CD4-positive, alpha-beta T cell (primary cell): ENCODE data around the gene GJC3. TPM values are rescaled to one million over a fixed set of nuclear protein-coding genes. Genes with fewer than 3 reads are reported as not detected.

Experiments used
- ATAC-seq: fragments of 200-7000 bp; cut with Tn5 transposase; one replicate; pipeline ENCODE4 v1.10.0; 2022; ENCODE audit warnings: mild to moderate bottlenecking; ENCODE audit not compliant: poor library complexity
- CTCF ChIA-PET: fragments of 350-600 bp; sonication (Branson Sonifier 250); formaldehyde crosslinking; loops from one replicate; lab custom pipeline; 2021; ENCODE audit warnings: antibody characterized with exemption, inconsistent platforms; lab: Charles Lee
- POLR2A ChIA-PET: fragments of 350-600 bp; sonication (Branson Sonifier 250); formaldehyde crosslinking; loops from one replicate; lab custom pipeline; 2021; ENCODE audit warnings: antibody characterized with exemption, inconsistent platforms; lab: Charles Lee
- DNase-seq, 14 experiments: peaks; one replicate each; pipeline ENCODE4 v3.0.0-alpha.2; 2013 to 2020; ENCODE audit warnings: mixed read lengths in 2 of 14
- H3K27ac ChIP-seq, 2 donors: one replicate each; pipeline versions ENCODE4 v1.5.1 to v1.7.0; 2013; ENCODE audit warnings: low read length in 2 of 2, low read depth in 1 of 2, mild to moderate bottlenecking in 1 of 2
- H3K27me3 ChIP-seq, 2 experiments: 1 replicate in 1 of 2; 2 replicates in 1 of 2; pipeline versions ENCODE4 v1.6.1 to v1.7.0; 2013; ENCODE audit warnings: low read length in 2 of 2, control low read depth in 1 of 2, mild to moderate bottlenecking in 1 of 2, moderate library complexity in 1 of 2; ENCODE audit not compliant: insufficient read depth in 2 of 2, control insufficient read depth in 1 of 2
- H3K36me3 ChIP-seq: one replicate; pipeline ENCODE4 v1.6.1; 2013; ENCODE audit warnings: low read length, control low read depth; ENCODE audit not compliant: insufficient read depth
- H3K4me1 ChIP-seq: one replicate; pipeline ENCODE4 v1.6.1; 2013; ENCODE audit warnings: low read length, control low read depth; ENCODE audit not compliant: insufficient read depth
- H3K4me3 ChIP-seq: one replicate; pipeline ENCODE4 v1.5.1; 2013; ENCODE audit warnings: mild to moderate bottlenecking, low read length, moderate library complexity
- H3K9me3 ChIP-seq, 2 experiments: 1 replicate in 1 of 2; 2 replicates in 1 of 2; pipeline versions ENCODE4 v1.6.1 to v1.7.0; 2013; ENCODE audit warnings: low read length in 2 of 2, mild to moderate bottlenecking in 2 of 2, control low read depth in 1 of 2, moderate library complexity in 1 of 2; ENCODE audit not compliant: control insufficient read depth in 1 of 2, insufficient read depth in 1 of 2
- H3K27ac Mint-ChIP-seq: one replicate; pipeline ENCODE4 v1.8.0; 2020; ENCODE audit warnings: mixed read lengths
- H3K27me3 Mint-ChIP-seq: one replicate; pipeline ENCODE4 v1.8.0; 2021; ENCODE audit warnings: mixed read lengths
- H3K36me3 Mint-ChIP-seq: one replicate; pipeline ENCODE4 v1.8.0; 2021; ENCODE audit warnings: low read depth, mixed read lengths
- H3K4me1 Mint-ChIP-seq: one replicate; pipeline ENCODE4 v1.8.0; 2021; ENCODE audit warnings: low read depth, mixed read lengths
- H3K4me3 Mint-ChIP-seq: one replicate; pipeline ENCODE4 v1.8.0; 2020; ENCODE audit warnings: mild to moderate bottlenecking, mixed read lengths
- H3K9me3 Mint-ChIP-seq: one replicate; pipeline ENCODE4 v1.8.0; 2020; ENCODE audit warnings: mixed read lengths
- CTCF ChIP-seq: fragments of 200-600 bp; IDR thresholded peaks from one replicate; pipeline ENCODE4 v1.8.0; 2022; ENCODE audit warnings: antibody characterized with exemption, mild to moderate bottlenecking
- intact Hi-C, 2 experiments: fragments of 100-400 bp; cut with DNase I in 1 of 2; cut with micrococcal nuclease in 1 of 2; formaldehyde crosslinking; loops; one replicate each; pipeline versions ENCODE4 v1.15.1 to v1.9.0; 2023 to 2025; cut with DNase I, micrococcal nuclease
- polyA plus RNA-seq, 2 donors: library from polyadenylated mRNA; unstranded; fragments of 120-200 nt; gene quantifications; one replicate each; pipeline ENCODE4 v1.2.1, GENCODE V29; 2013
- total RNA-seq, 174 experiments: library from RNA in 2 of 174; stranded (reverse) in 2 of 174; gene quantifications; one replicate each; pipeline ENCODE4 v1.2.3 and lab custom pipeline; 2021 to 2026

Gene GJC3
- total RNA-seq (under 1 TPM; 0.25 to 0.36 TPM), total RNA-seq (lab: John Stamatoyannopoulos, UW) (0 to 1.3 (median 0.19) reads per million in 172 experiments)
- 0.39 TPM for polyA plus RNA-seq (2013, experiment 1 of 2)
- 0.24 TPM for polyA plus RNA-seq (2013, experiment 2 of 2)

GRCh38 chr7:99928994-99929729, at the start of gene GJC3:
TSS of gene GJC3 (minus strand) at chr7:99929620. CDS start at chr7:99929620, 0 bp downstream.
- Histone ChIP-seq H3K4me1 (peaks cover 18% of the 10 kb centered on the region), H3K9me3 (no peaks in the 10 kb centered on the region), H3K27me3 (peaks cover 0 to 13% of the 10 kb centered on the region in 2 experiments), H3K27ac (no peak within 1 kb of the TSS), H3K4me3 (peak within 1 kb of the TSS; percentile 43), H3K36me3 (no peaks in the 10 kb centered on the region)
- H3K27me3 Mint-ChIP-seq = peaks cover 6% of the 10 kb centered on the region
- H3K9me3 Mint-ChIP-seq = no peaks in the 10 kb centered on the region
- H3K36me3 Mint-ChIP-seq = no peaks in the 10 kb centered on the region
- CTCF ChIA-PET = interaction anchor here (0.9 to 1.5 kb wide), 5 partner anchors 9 to 21 kb away, joined by 3 to 5 read pairs (median 4); partner anchors contain the start of gene TRIM4
- H3K4me3 Mint-ChIP-seq = peak within 1 kb of the TSS; percentile 79
- peak within 1 kb of the TSS; percentile 61 for H3K27ac Mint-ChIP-seq
- TF ChIP-seq CTCF = no peak
- peak; percentile 15 to 68 (median 45) for DNase-seq
- POLR2A ChIA-PET = interaction anchor here (0.5 to 2.3 kb wide), 8 partner anchors 9 to 499 kb away, joined by 3 to 35 read pairs (median 4); partner anchors contain the start of gene TRIM4
- peak; percentile 94 for ATAC-seq
- H3K4me1 Mint-ChIP-seq = peaks cover 31% of the 10 kb centered on the region
- intact Hi-C loops = loop anchor here (2.0 kb wide), 1 partner anchor 20 kb away; no protein-coding TSS in a partner anchor

GRCh38 chr7:99976626-99977025, 47.2 kb upstream of the GJC3 start:
- intact Hi-C loops = loop anchor here (5.0 kb wide), 3 partner anchors 76 to 431 kb away; no protein-coding TSS in a partner anchor
- H3K4me3 ChIP-seq = no peak overlapping the region
- no peak for TF ChIP-seq CTCF
- no peaks in the 10 kb centered on the region for H3K9me3 Mint-ChIP-seq
- H3K27ac Mint-ChIP-seq = no peak overlapping the region
- H3K9me3 ChIP-seq = no peaks in the 10 kb centered on the region
- CTCF ChIA-PET = no interaction called here
- no peak overlapping the region for H3K4me3 Mint-ChIP-seq
- H3K4me1 ChIP-seq = peaks cover 6% of the 10 kb centered on the region
- H3K4me1 Mint-ChIP-seq = peaks cover 9% of the 10 kb centered on the region
- ATAC-seq = no peak
- DNase-seq = no peak
- H3K36me3 ChIP-seq = no peaks in the 10 kb centered on the region
- peaks cover 4 to 6% of the 10 kb centered on the region in 2 experiments for H3K27me3 ChIP-seq
- H3K27me3 Mint-ChIP-seq = peaks cover 21% of the 10 kb centered on the region
- POLR2A ChIA-PET = no interaction called here
- no peak overlapping the region for H3K27ac ChIP-seq
- no peaks in the 10 kb centered on the region for H3K36me3 Mint-ChIP-seq

GRCh38 chr7:99975782-99976521, 46.5 kb upstream of the GJC3 start, which contains the start of gene AZGP1:
TSS of gene AZGP1 (minus strand) at chr7:99976031. CDS start at chr7:99976020, 11 bp downstream.
- Mint-ChIP-seq H3K9me3 (no peaks in the 10 kb centered on the region), H3K4me3 (no peak within 1 kb of the TSS), H3K36me3 (no peaks in the 10 kb centered on the region), H3K27ac (no peak within 1 kb of the TSS), H3K27me3 (peaks cover 23% of the 10 kb centered on the region), H3K4me1 (peaks cover 9% of the 10 kb centered on the region)
- POLR2A ChIA-PET = no interaction called here
- CTCF ChIA-PET = no interaction called here
- no peak for DNase-seq
- Histone ChIP-seq H3K9me3 (no peaks in the 10 kb centered on the region), H3K4me1 (peaks cover 6% of the 10 kb centered on the region), H3K36me3 (no peaks in the 10 kb centered on the region), H3K4me3 (no peak within 1 kb of the TSS), H3K27me3 (peaks cover 4 to 6% of the 10 kb centered on the region in 2 experiments), H3K27ac (no peak within 1 kb of the TSS)
- intact Hi-C loops = loop anchor here (5.0 kb wide), 3 partner anchors 76 to 431 kb away; no protein-coding TSS in a partner anchor
- no peak for TF ChIP-seq CTCF
- ATAC-seq = no peak
